ENCODE results near the gene HES2. TPM values are rescaled to one million over a fixed set of nuclear protein-coding genes. Genes with fewer than 3 reads are reported as not detected.
"Not testable (repeated sequence)": the region's sequence is repeated elsewhere in the genome, so short reads cannot be mapped to it uniquely, and the experiment has no call there.

HES2 gene
- total RNA-seq, 2 donors from 2014 or later = 14.2 to 24.0 TPM

- Histone ChIP-seq H3K27ac (no peak overlapping the region), H3K4me3 (no peak overlapping the region), H3K9me3 (no peaks in the 10 kb centered on the region), H3K9ac (ENCODE audit: low read depth in 2 of 2, low read length in 2 of 2) (no peak overlapping the region), H3K36me3 (no peaks in the 10 kb centered on the region), H3K27me3 (no peaks in the 10 kb centered on the region), H3K4me1 (no peaks in the 10 kb centered on the region)
- DNase-seq = no peak
- intact Hi-C loops (cut with DNase I) = loop anchor here (5.0 kb wide), 1 partner anchor 161 kb away; no protein-coding TSS in a partner anchor
- no peak for TF ChIP-seq CTCF (IDR thresholded peaks at IDR 0.05)
Observed at GRCh38 chr1:6408023-6408422, 11.7 kb downstream of the HES2 start.

- no peak for DNase-seq
- H3K9me3 ChIP-seq = no peaks in the 10 kb centered on the region
- intact Hi-C loops (cut with DNase I) = no loop called here
Observed at GRCh38 chr1:6401673-6402072, 18.0 kb downstream of the HES2 start.

GRCh38 chr1:6399294-6399693 lies 20.4 kb downstream of the HES2 start:
- no peak overlapping the region for H3K9ac ChIP-seq (ENCODE audit: low read depth in 2 of 2, low read length in 2 of 2)
- H3K4me1 ChIP-seq = no peaks in the 10 kb centered on the region
- DNase-seq = no peak
- no peaks in the 10 kb centered on the region for H3K36me3 ChIP-seq
- intact Hi-C loops (cut with DNase I) = loop anchor here (5.0 kb wide), 1 partner anchor 47 kb away; no protein-coding TSS in a partner anchor
- TF ChIP-seq CTCF (IDR thresholded peaks at IDR 0.05) = no peak
- H3K4me3 ChIP-seq = no peak overlapping the region
- no peaks in the 10 kb centered on the region for H3K9me3 ChIP-seq
- H3K27me3 ChIP-seq = no peaks in the 10 kb centered on the region
- H3K27ac ChIP-seq = no peak overlapping the region

More at GRCh38 chr1:6401673-6402072, 18.0 kb downstream of the HES2 start:
- Histone ChIP-seq H3K9ac (ENCODE audit: low read depth in 2 of 2, low read length in 2 of 2) (no peak overlapping the region), H3K27ac (no peak overlapping the region), H3K4me3 (no peak overlapping the region), H3K4me1 (no peaks in the 10 kb centered on the region), H3K36me3 (no peaks in the 10 kb centered on the region), H3K27me3 (no peaks in the 10 kb centered on the region)
- no peak for TF ChIP-seq CTCF (IDR thresholded peaks at IDR 0.05)

- Histone ChIP-seq H3K27me3 (no peaks in the 10 kb centered on the region), H3K4me3 (no peak overlapping the region), H3K4me1 (no peaks in the 10 kb centered on the region), H3K36me3 (no peaks in the 10 kb centered on the region), H3K27ac (no peak overlapping the region), H3K9ac (ENCODE audit: low read depth in 2 of 2, low read length in 2 of 2) (no peak overlapping the region), H3K9me3 (no peaks in the 10 kb centered on the region)
- no peak for TF ChIP-seq CTCF (IDR thresholded peaks at IDR 0.05)
- intact Hi-C loops (cut with DNase I) = loop anchor here (5.0 kb wide), 1 partner anchor 46 kb away; no protein-coding TSS in a partner anchor
- DNase-seq = no peak
Observed at GRCh38 chr1:6397844-6398441, 21.8 kb downstream of the HES2 start.

- intact Hi-C loops (cut with DNase I) = loop anchor here (5.0 kb wide), 1 partner anchor 45 kb away; no protein-coding TSS in a partner anchor
Observed at GRCh38 chr1:6396998-6397397, 22.7 kb downstream of the HES2 start.

GRCh38 chr1:6395781-6396244 lies 23.9 kb downstream of the HES2 start:
- DNase-seq = not testable (repeated sequence)
- intact Hi-C loops (cut with DNase I) = loop anchor here (5.0 kb wide), 1 partner anchor 44 kb away; no protein-coding TSS in a partner anchor

More at GRCh38 chr1:6396998-6397397, 22.7 kb downstream of the HES2 start:
- Histone ChIP-seq H3K27me3 (no peaks in the 10 kb centered on the region), H3K9me3 (no peaks in the 10 kb centered on the region), H3K4me3 (no peak overlapping the region), H3K9ac (ENCODE audit: low read depth in 2 of 2, low read length in 2 of 2) (no peak overlapping the region), H3K36me3 (no peaks in the 10 kb centered on the region), H3K27ac (no peak overlapping the region), H3K4me1 (peaks cover 6% of the 10 kb centered on the region)
- no peak for DNase-seq
- TF ChIP-seq CTCF (IDR thresholded peaks at IDR 0.05) = no peak

GRCh38 chr1:6395130-6395529 lies 24.6 kb downstream of the HES2 start:
- intact Hi-C loops (cut with DNase I) = loop anchor here (5.0 kb wide), 1 partner anchor 43 kb away; no protein-coding TSS in a partner anchor
- not testable (repeated sequence) for H3K9ac ChIP-seq (ENCODE audit: low read depth in 2 of 2, low read length in 2 of 2); H3K27ac ChIP-seq; H3K4me3 ChIP-seq; H3K4me1 ChIP-seq; DNase-seq; H3K9me3 ChIP-seq; H3K27me3 ChIP-seq; H3K36me3 ChIP-seq

More at GRCh38 chr1:6395781-6396244, 23.9 kb downstream of the HES2 start:
- not testable (repeated sequence) for H3K27ac ChIP-seq; H3K4me3 ChIP-seq; H3K4me1 ChIP-seq; H3K9ac ChIP-seq (ENCODE audit: low read depth in 2 of 2, low read length in 2 of 2); H3K36me3 ChIP-seq; H3K27me3 ChIP-seq; H3K9me3 ChIP-seq
